ENCODE results near the gene CDT1. TPM values are rescaled to one million over a fixed set of nuclear protein-coding genes. Genes with fewer than 3 reads are reported as not detected.

CDT1 gene
- total RNA-seq, 1 experiment from 2014 or later: 154 TPM

- 0 out of 2 replicates have a peak, but pooled peaks have one; percentile 11 for TF ChIP-seq NFYB (CRISPR knock-in tag; conservative IDR thresholded peaks at IDR 0.05; ENCODE audit: low read depth)
- no peak for TF ChIP-seq RORB (CRISPR knock-in tag; IDR thresholded peaks at IDR 0.05)
- TF ChIP-seq SMAD4 (CRISPR knock-in tag; IDR thresholded peaks at IDR 0.05): peak; percentile 36; the same call in 1 of the 2 replicates
- TF ChIP-seq, protein P1, sequence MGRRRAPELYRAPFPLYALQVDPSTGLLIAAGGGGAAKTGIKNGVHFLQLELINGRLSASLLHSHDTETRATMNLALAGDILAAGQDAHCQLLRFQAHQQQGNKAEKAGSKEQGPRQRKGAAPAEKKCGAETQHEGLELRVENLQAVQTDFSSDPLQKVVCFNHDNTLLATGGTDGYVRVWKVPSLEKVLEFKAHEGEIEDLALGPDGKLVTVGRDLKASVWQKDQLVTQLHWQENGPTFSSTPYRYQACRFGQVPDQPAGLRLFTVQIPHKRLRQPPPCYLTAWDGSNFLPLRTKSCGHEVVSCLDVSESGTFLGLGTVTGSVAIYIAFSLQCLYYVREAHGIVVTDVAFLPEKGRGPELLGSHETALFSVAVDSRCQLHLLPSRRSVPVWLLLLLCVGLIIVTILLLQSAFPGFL (CRISPR knock-in tag; IDR thresholded peaks at IDR 0.05; ENCODE audit: borderline replicate concordance): no peak; the same call in 1 of the 2 replicates
- TF ChIP-seq, protein P2, sequence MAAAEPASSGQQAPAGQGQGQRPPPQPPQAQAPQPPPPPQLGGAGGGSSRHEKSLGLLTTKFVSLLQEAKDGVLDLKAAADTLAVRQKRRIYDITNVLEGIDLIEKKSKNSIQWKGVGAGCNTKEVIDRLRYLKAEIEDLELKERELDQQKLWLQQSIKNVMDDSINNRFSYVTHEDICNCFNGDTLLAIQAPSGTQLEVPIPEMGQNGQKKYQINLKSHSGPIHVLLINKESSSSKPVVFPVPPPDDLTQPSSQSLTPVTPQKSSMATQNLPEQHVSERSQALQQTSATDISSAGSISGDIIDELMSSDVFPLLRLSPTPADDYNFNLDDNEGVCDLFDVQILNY (CRISPR knock-in tag; IDR thresholded peaks at IDR 0.05): peak; percentile 84
- peak; percentile 88 for TF ChIP-seq SP1 (CRISPR knock-in tag; conservative IDR thresholded peaks at IDR 0.05)
- no peak for TF ChIP-seq ZNF416 (CRISPR knock-in tag; IDR thresholded peaks at IDR 0.05)
- no peak for TF ChIP-seq TP53 (CRISPR knock-in tag; IDR thresholded peaks at IDR 0.05)
- peak; percentile 66; the same call in 1 of the 2 replicates for TF ChIP-seq FOXP1 (CRISPR knock-in tag; IDR thresholded peaks at IDR 0.05; ENCODE audit: borderline replicate concordance)
- no peak for TF ChIP-seq ZNF671 (CRISPR knock-in tag; IDR thresholded peaks at IDR 0.05)
- TF ChIP-seq, protein P3, sequence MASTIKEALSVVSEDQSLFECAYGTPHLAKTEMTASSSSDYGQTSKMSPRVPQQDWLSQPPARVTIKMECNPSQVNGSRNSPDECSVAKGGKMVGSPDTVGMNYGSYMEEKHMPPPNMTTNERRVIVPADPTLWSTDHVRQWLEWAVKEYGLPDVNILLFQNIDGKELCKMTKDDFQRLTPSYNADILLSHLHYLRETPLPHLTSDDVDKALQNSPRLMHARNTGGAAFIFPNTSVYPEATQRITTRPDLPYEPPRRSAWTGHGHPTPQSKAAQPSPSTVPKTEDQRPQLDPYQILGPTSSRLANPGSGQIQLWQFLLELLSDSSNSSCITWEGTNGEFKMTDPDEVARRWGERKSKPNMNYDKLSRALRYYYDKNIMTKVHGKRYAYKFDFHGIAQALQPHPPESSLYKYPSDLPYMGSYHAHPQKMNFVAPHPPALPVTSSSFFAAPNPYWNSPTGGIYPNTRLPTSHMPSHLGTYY (CRISPR knock-in tag; IDR thresholded peaks at IDR 0.05): 0 out of 2 replicates have a peak, but pooled peaks have one; percentile 33
- peak; percentile 16; the same call in 1 of the 2 replicates for TF ChIP-seq CBFB (CRISPR knock-in tag; IDR thresholded peaks at IDR 0.05; ENCODE audit: low read depth)
- no peak; the same call in 1 of the 2 replicates for TF ChIP-seq FOXK1 (CRISPR knock-in tag; IDR thresholded peaks at IDR 0.05)
- no peak for TF ChIP-seq NR3C1 (CRISPR knock-in tag; conservative IDR thresholded peaks at IDR 0.05; ENCODE audit: low read depth)
- TF ChIP-seq, protein P4, sequence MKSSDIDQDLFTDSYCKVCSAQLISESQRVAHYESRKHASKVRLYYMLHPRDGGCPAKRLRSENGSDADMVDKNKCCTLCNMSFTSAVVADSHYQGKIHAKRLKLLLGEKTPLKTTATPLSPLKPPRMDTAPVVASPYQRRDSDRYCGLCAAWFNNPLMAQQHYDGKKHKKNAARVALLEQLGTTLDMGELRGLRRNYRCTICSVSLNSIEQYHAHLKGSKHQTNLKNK (CRISPR knock-in tag; IDR thresholded peaks at IDR 0.05): no peak
- peak; percentile 71; the same call in 1 of the 2 replicates for TF ChIP-seq ZBTB21 (CRISPR knock-in tag; IDR thresholded peaks at IDR 0.05; ENCODE audit: borderline replicate concordance)
- TF ChIP-seq, protein P5, sequence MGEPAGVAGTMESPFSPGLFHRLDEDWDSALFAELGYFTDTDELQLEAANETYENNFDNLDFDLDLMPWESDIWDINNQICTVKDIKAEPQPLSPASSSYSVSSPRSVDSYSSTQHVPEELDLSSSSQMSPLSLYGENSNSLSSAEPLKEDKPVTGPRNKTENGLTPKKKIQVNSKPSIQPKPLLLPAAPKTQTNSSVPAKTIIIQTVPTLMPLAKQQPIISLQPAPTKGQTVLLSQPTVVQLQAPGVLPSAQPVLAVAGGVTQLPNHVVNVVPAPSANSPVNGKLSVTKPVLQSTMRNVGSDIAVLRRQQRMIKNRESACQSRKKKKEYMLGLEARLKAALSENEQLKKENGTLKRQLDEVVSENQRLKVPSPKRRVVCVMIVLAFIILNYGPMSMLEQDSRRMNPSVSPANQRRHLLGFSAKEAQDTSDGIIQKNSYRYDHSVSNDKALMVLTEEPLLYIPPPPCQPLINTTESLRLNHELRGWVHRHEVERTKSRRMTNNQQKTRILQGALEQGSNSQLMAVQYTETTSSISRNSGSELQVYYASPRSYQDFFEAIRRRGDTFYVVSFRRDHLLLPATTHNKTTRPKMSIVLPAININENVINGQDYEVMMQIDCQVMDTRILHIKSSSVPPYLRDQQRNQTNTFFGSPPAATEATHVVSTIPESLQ (CRISPR knock-in tag; IDR thresholded peaks at IDR 0.05): no peak
- 0 out of 2 replicates have a peak, but pooled peaks have one; percentile 10 for TF ChIP-seq CREM (CRISPR knock-in tag; IDR thresholded peaks at IDR 0.05)
- TF ChIP-seq JAZF1 (CRISPR knock-in tag; IDR thresholded peaks at IDR 0.05): no peak
- TF ChIP-seq CDX4 (CRISPR knock-in tag; IDR thresholded peaks at IDR 0.05; ENCODE audit: borderline replicate concordance): no peak
- TF ChIP-seq HMGA2 (CRISPR knock-in tag; IDR thresholded peaks at IDR 0.05): no peak
- no peak for TF ChIP-seq CTCF (IDR thresholded peaks at IDR 0.05)
- TF ChIP-seq NR2C2 (CRISPR knock-in tag; IDR thresholded peaks at IDR 0.05): no peak
- TF ChIP-seq KAT7 (CRISPR knock-in tag; IDR thresholded peaks at IDR 0.05; ENCODE audit: borderline replicate concordance): no peak; the same call in 1 of the 2 replicates
- no peak for TF ChIP-seq ZNF532 (CRISPR knock-in tag; IDR thresholded peaks at IDR 0.05; ENCODE audit: borderline replicate concordance)
- TF ChIP-seq IRF1 (CRISPR knock-in tag; IDR thresholded peaks at IDR 0.05): no peak
Measured at GRCh38 chr16:88811769-88812512, 8.4 kb downstream of the CDT1 start, which contains the start of gene APRT (continued).

Measured in WTC11 (cell line).